ENCODE results near the gene DEK.
"Not testable (repeated sequence)": the region's sequence is repeated elsewhere in the genome, so short reads cannot be mapped to it uniquely, and the experiment has no call there.

Gene DEK

GRCh38 chr6:18210707-18211106 lies 53.6 kb downstream of the DEK start:
- TF ChIP-seq GATA1 (IDR thresholded peaks at IDR 0.05; ENCODE audit: low read depth, low read length) (no peak), POLR2A (IDR thresholded peaks at IDR 0.05; ENCODE audit: low read length) (no peak)
- DNase-seq, result no peak

GRCh38 chr6:18209539-18210197 lies 54.7 kb downstream of the DEK start:
- no peak for DNase-seq
- TF ChIP-seq POLR2A (IDR thresholded peaks at IDR 0.05; ENCODE audit: low read length) (no peak), GATA1 (IDR thresholded peaks at IDR 0.05; ENCODE audit: low read depth, low read length) (no peak)

- not testable (repeated sequence) for DNase-seq
Measured at GRCh38 chr6:18208778-18209177, 55.6 kb downstream of the DEK start.

GRCh38 chr6:18207949-18208348 lies 56.4 kb downstream of the DEK start:
- no peak for TF ChIP-seq GATA1 (IDR thresholded peaks at IDR 0.05; ENCODE audit: low read depth, low read length)
- no peak for TF ChIP-seq POLR2A (IDR thresholded peaks at IDR 0.05; ENCODE audit: low read length)

GRCh38 chr6:18207438-18207837 lies 56.9 kb downstream of the DEK start:
- TF ChIP-seq POLR2A (IDR thresholded peaks at IDR 0.05; ENCODE audit: low read length) (no peak), GATA1 (IDR thresholded peaks at IDR 0.05; ENCODE audit: low read depth, low read length) (no peak)

More at GRCh38 chr6:18207949-18208348, 56.4 kb downstream of the DEK start:
- DNase-seq, result no peak

GRCh38 chr6:18206591-18206990 lies 57.7 kb downstream of the DEK start:
- DNase-seq, result no peak
- TF ChIP-seq GATA1 (IDR thresholded peaks at IDR 0.05; ENCODE audit: low read depth, low read length), result no peak
- no peak for TF ChIP-seq POLR2A (IDR thresholded peaks at IDR 0.05; ENCODE audit: low read length)

More at GRCh38 chr6:18207438-18207837, 56.9 kb downstream of the DEK start:
- DNase-seq, result no peak

GRCh38 chr6:18204691-18205090 lies 59.6 kb downstream of the DEK start:
- TF ChIP-seq GATA1 (IDR thresholded peaks at IDR 0.05; ENCODE audit: low read depth, low read length) (no peak), POLR2A (IDR thresholded peaks at IDR 0.05; ENCODE audit: low read length) (no peak)
- no peak for DNase-seq

GRCh38 chr6:18203786-18204185 lies 60.5 kb downstream of the DEK start:
- TF ChIP-seq GATA1 (IDR thresholded peaks at IDR 0.05; ENCODE audit: low read depth, low read length) (no peak), POLR2A (IDR thresholded peaks at IDR 0.05; ENCODE audit: low read length) (no peak)
- no peak for DNase-seq

GRCh38 chr6:18192026-18192425 lies 72.3 kb downstream of the DEK start:
- DNase-seq, result no peak
- TF ChIP-seq GATA1 (IDR thresholded peaks at IDR 0.05; ENCODE audit: low read depth, low read length), result no peak
- no peak for TF ChIP-seq POLR2A (IDR thresholded peaks at IDR 0.05; ENCODE audit: low read length)

GRCh38 chr6:18189196-18189595 lies 75.1 kb downstream of the DEK start:
- TF ChIP-seq POLR2A (IDR thresholded peaks at IDR 0.05; ENCODE audit: low read length) (no peak), GATA1 (IDR thresholded peaks at IDR 0.05; ENCODE audit: low read depth, low read length) (no peak)
- no peak for DNase-seq

- TF ChIP-seq GATA1 (IDR thresholded peaks at IDR 0.05; ENCODE audit: low read depth, low read length), result no peak
- DNase-seq, result no peak
Measured at GRCh38 chr6:18187701-18188100, 76.6 kb downstream of the DEK start.

- DNase-seq, result no peak
- TF ChIP-seq POLR2A (IDR thresholded peaks at IDR 0.05; ENCODE audit: low read length) (no peak), GATA1 (IDR thresholded peaks at IDR 0.05; ENCODE audit: low read depth, low read length) (no peak)
Measured at GRCh38 chr6:18186540-18187250, 77.6 kb downstream of the DEK start.

GRCh38 chr6:18186033-18186432 lies 78.3 kb downstream of the DEK start:
- TF ChIP-seq POLR2A (IDR thresholded peaks at IDR 0.05; ENCODE audit: low read length), result no peak
- TF ChIP-seq GATA1 (IDR thresholded peaks at IDR 0.05; ENCODE audit: low read depth, low read length), result no peak

GRCh38 chr6:18185624-18186023 lies 78.7 kb downstream of the DEK start:
- TF ChIP-seq POLR2A (IDR thresholded peaks at IDR 0.05; ENCODE audit: low read length), result no peak
- no peak for DNase-seq

More at GRCh38 chr6:18186033-18186432, 78.3 kb downstream of the DEK start:
- DNase-seq, result no peak

- no peak for DNase-seq
- no peak for TF ChIP-seq POLR2A (IDR thresholded peaks at IDR 0.05; ENCODE audit: low read length)
- no peak for TF ChIP-seq GATA1 (IDR thresholded peaks at IDR 0.05; ENCODE audit: low read depth, low read length)
Measured at GRCh38 chr6:18183766-18184165, 80.6 kb downstream of the DEK start.

Data from erythroblast (primary cell).